HCT116 (cell line): ENCODE measurements around the gene TRIM24. TPM values are rescaled to one million over a fixed set of nuclear protein-coding genes. Genes with fewer than 3 reads are reported as not detected.

Source experiments
- ATAC-seq: fragments of 200-7000 bp; cut with Tn5 transposase; 2 replicates; pipeline ENCODE4 v1.9.1; 2020; ENCODE audit warnings: mild to moderate bottlenecking, moderate library complexity
- BruUV-seq: library from RNA; stranded (reverse); fragments of 400-500 nt; replicated peaks from 2 replicates; lab custom pipeline; 2021; lab: Mats Ljungman, UMichigan
- CTCF ChIA-PET: fragments of 300-600 bp; sonication (Branson Sonifier 250); formaldehyde crosslinking; loops from one replicate; lab custom pipeline; 2021; ENCODE audit warnings: antibody characterized with exemption; lab: Charles Lee
- POLR2A ChIA-PET: fragments of 300-600, 350-600 bp; sonication (Branson Sonifier 250); formaldehyde crosslinking; loops from one replicate; lab custom pipeline; 2021; ENCODE audit warnings: antibody characterized with exemption; lab: Charles Lee
- RAD21 ChIA-PET, 2 experiments: fragments of 300-600 bp; sonication (Branson Sonifier 250); formaldehyde crosslinking; loops; one replicate each; lab custom pipeline; 2023; ENCODE audit warnings: low total read pairs in 2 of 2; ENCODE audit not compliant: uncharacterized antibody in 2 of 2, unreplicated experiment in 2 of 2, low non-redundant PET in 1 of 2; lab: Charles Lee
- DNase-seq: peaks from one replicate; pipeline ENCODE4 v3.0.0-alpha.2; 2010; ENCODE audit warnings: low read depth, low spot score
- H2AFZ ChIP-seq: fragments of 200-600 bp; shearing (Covaris generic), sonication (generic); 2 replicates; pipeline ENCODE4 v1.6.1; 2017; ENCODE audit warnings: low read depth, mixed run types, mixed read lengths, antibody characterized with exemption, low read length; ENCODE audit not compliant: poor library complexity, severe bottlenecking
- H3K27ac ChIP-seq: 2 replicates; pipeline ENCODE4 v1.5.1; 2012; ENCODE audit warnings: low read depth, low read length
- H3K27me3 ChIP-seq: fragments of 200-600 bp; sonication (generic); 2 replicates; pipeline ENCODE4 v1.6.1; 2016; ENCODE audit warnings: mixed run types, low read length, mixed read lengths; ENCODE audit not compliant: insufficient read depth
- H3K36me3 ChIP-seq, 2 experiments: fragments of 200-500 bp in 1 of 2; fragments of 200-600 bp in 1 of 2; sonication (Bioruptor generic) in 1 of 2; sonication (generic) in 1 of 2; 2 replicates each; pipeline versions ENCODE4 v1.5.1 to v1.6.1; 2014 to 2016; ENCODE audit warnings: low read length in 2 of 2, inconsistent platforms in 1 of 2, mixed read lengths in 1 of 2, mixed run types in 1 of 2; ENCODE audit not compliant: insufficient read depth in 2 of 2, control insufficient read depth in 1 of 2
- H3K4me1 ChIP-seq, 2 experiments: fragments of 200-600 bp in 1 of 2; sonication (generic) in 1 of 2; 2 replicates each; pipeline versions ENCODE4 v1.5.1 to v1.6.1; 2012 to 2017; ENCODE audit warnings: low read length in 2 of 2, inconsistent platforms in 1 of 2, mild to moderate bottlenecking in 1 of 2, mixed read lengths in 1 of 2, mixed run types in 1 of 2, moderate library complexity in 1 of 2; ENCODE audit not compliant: insufficient read depth in 2 of 2, control insufficient read depth in 1 of 2
- H3K4me2 ChIP-seq: fragments of 200-600 bp; sonication (generic); 2 replicates; pipeline ENCODE4 v1.6.1; 2017; ENCODE audit warnings: mixed run types, low read length, mixed read lengths
- H3K4me3 ChIP-seq, 2 experiments: fragments of 200-600 bp in 1 of 2; sonication (generic) in 1 of 2; replicated peaks in 1 of 2; 2 replicates each; pipeline ENCODE4 v1.5.1; 2011 to 2016; ENCODE audit warnings: low read length in 2 of 2, control low read depth in 1 of 2, low read depth in 1 of 2, mild to moderate bottlenecking in 1 of 2, mixed read lengths in 1 of 2, mixed run types in 1 of 2
- H3K79me2 ChIP-seq: fragments of 200-600 bp; sonication (generic); 2 replicates; pipeline ENCODE4 v1.6.1; 2017; ENCODE audit warnings: mild to moderate bottlenecking, mixed run types, low read length, moderate library complexity, mixed read lengths; ENCODE audit not compliant: insufficient read depth
- H3K9ac ChIP-seq: fragments of 200-600 bp; sonication (generic); 2 replicates; pipeline ENCODE4 v1.6.1; 2016; ENCODE audit warnings: low read length, mixed read lengths
- H3K9me2 ChIP-seq: fragments of 200-600 bp; sonication (generic), shearing (Covaris generic); 2 replicates; pipeline ENCODE4 v1.6.1; 2017; ENCODE audit warnings: mixed run types, mild to moderate bottlenecking, moderate library complexity; ENCODE audit not compliant: insufficient read depth
- H3K9me3 ChIP-seq, 2 experiments: fragments of 200-500 bp in 1 of 2; fragments of 200-600 bp in 1 of 2; sonication (Bioruptor generic) in 1 of 2; sonication (generic) in 1 of 2; 2 replicates each; pipeline ENCODE4 v1.6.1; 2014 to 2017; ENCODE audit warnings: low read length in 2 of 2, mixed read lengths in 2 of 2, inconsistent platforms in 1 of 2, low read depth in 1 of 2, mild to moderate bottlenecking in 1 of 2, mixed run types in 1 of 2, moderate library complexity in 1 of 2; ENCODE audit not compliant: control insufficient read depth in 1 of 2, insufficient read depth in 1 of 2
- H4K20me1 ChIP-seq: fragments of 200-600 bp; sonication (generic), shearing (Covaris generic); 2 replicates; pipeline ENCODE4 v1.6.1; 2017; ENCODE audit warnings: mixed run types, mild to moderate bottlenecking, moderate library complexity; ENCODE audit not compliant: insufficient read depth
- CBX3 ChIP-seq: IDR thresholded peaks from 2 replicates; pipeline ENCODE4 v1.6.1; 2012; ENCODE audit warnings: low read depth
- CEBPB ChIP-seq: IDR thresholded peaks from 2 replicates; pipeline ENCODE4 v1.6.1; 2012; ENCODE audit warnings: low read depth
- ELF1 ChIP-seq: IDR thresholded peaks from 2 replicates; pipeline ENCODE4 v1.6.1; 2012; ENCODE audit warnings: low read depth, borderline replicate concordance
- EZH2 ChIP-seq: fragments of 200-600 bp; sonication (generic); IDR thresholded peaks from 2 replicates; pipeline ENCODE4 v1.6.1; 2017; ENCODE audit warnings: antibody characterized with exemption, mixed run types
- FOSL1 ChIP-seq: IDR thresholded peaks from 2 replicates; pipeline ENCODE4 v1.6.1; 2012; ENCODE audit warnings: low read depth
- JUND ChIP-seq: IDR thresholded peaks from 2 replicates; pipeline ENCODE4 v1.6.1; 2012
- POLR2A ChIP-seq: IDR thresholded peaks from 2 replicates; pipeline ENCODE4 v1.7.0; 2011; ENCODE audit warnings: borderline replicate concordance; ENCODE audit not compliant: insufficient read depth, insufficient read length; ENCODE audit errors: extremely low read depth
- POLR2AphosphoS5 ChIP-seq: IDR thresholded peaks from 2 replicates; pipeline ENCODE4 v1.6.1; 2011; ENCODE audit warnings: mild to moderate bottlenecking, low read depth, low read length, moderate library complexity
- SIN3A ChIP-seq: IDR thresholded peaks from 2 replicates; pipeline ENCODE4 v1.6.1; 2012; ENCODE audit warnings: low read depth
- TCF7L2 ChIP-seq: IDR thresholded peaks from 2 replicates; pipeline ENCODE4 v1.7.0; 2011; ENCODE audit warnings: borderline replicate concordance, inconsistent platforms; ENCODE audit not compliant: insufficient read depth, insufficient read length; ENCODE audit errors: extremely low read depth
- ZFX ChIP-seq: fragments of 450-650 bp; IDR thresholded peaks from 2 replicates; pipeline ENCODE4 v1.6.1; 2017
- ZNF274 ChIP-seq: fragments of 200-500 bp; sonication (Bioruptor generic); IDR thresholded peaks from 2 replicates; pipeline ENCODE4 v1.6.1; 2014; ENCODE audit warnings: mild to moderate bottlenecking, low read depth, low read length, inconsistent platforms
- intact Hi-C: fragments of 100-400 bp; cut with micrococcal nuclease; formaldehyde crosslinking; loops from 2 replicates; pipeline ENCODE4 v1.10.0; 2022
- total RNA-seq: library from RNA; stranded (reverse); gene quantifications from one replicate; pipeline ENCODE4 v1.2.1, GENCODE V29; 2021; ENCODE audit not compliant: unreplicated experiment
- TF ChIP-seq, protein P1 (sequence below): IDR thresholded peaks from 2 replicates; pipeline ENCODE4 v1.6.1; 2012
- TF ChIP-seq, protein P2 (sequence below): IDR thresholded peaks from 2 replicates; pipeline ENCODE4 v1.6.1; 2011; ENCODE audit warnings: mild to moderate bottlenecking, low read length, moderate library complexity; ENCODE audit not compliant: insufficient replicate concordance; ENCODE audit errors: extremely low read depth
- TF ChIP-seq, protein P3 (sequence below), 3 experiments: fragments of 200-600 bp in 1 of 3; sonication (generic) in 1 of 3; IDR thresholded peaks in 2 of 3; conservative IDR thresholded peaks in 1 of 3; 2 replicates each; pipeline ENCODE4 v1.5.1; 2012 to 2017; ENCODE audit warnings: low read depth in 2 of 3, low read length in 2 of 3, antibody characterized with exemption in 1 of 3, borderline replicate concordance in 1 of 3, control low read depth in 1 of 3, mild to moderate bottlenecking in 1 of 3, mixed read lengths in 1 of 3, mixed run types in 1 of 3, moderate library complexity in 1 of 3; ENCODE audit not compliant: insufficient read depth in 1 of 3

The TRIM24 gene
- total RNA-seq, 1 experiment from 2014 or later, result 12.8 TPM

DNA sequence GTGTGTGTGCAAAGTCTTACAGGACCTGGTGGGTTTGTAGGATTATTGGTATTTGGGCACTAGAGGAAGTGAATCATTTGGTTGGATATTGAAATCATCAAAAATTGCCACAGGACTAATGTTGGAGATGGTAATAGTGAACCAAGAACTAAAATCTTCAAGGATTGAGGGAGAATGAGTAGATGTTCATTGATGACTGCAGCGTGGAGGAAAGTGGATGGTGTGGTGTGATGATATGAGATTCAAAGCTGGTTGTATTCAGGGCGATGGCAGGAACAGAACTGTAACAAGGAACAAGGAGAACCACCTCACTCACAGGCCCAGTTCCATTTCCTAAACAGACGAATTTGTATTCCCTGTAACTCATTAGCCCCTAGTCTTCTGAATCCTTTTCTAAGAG is 90.3 kb downstream of the TRIM24 start:
- Histone ChIP-seq H4K20me1 (no peaks in the 10 kb centered on the region), H3K9ac (no peak overlapping the region), H3K4me2 (no peak overlapping the region), H3K4me1 (no peaks in the 10 kb centered on the region), H3K27me3 (no peaks in the 10 kb centered on the region), H3K9me3 (no peaks in the 10 kb centered on the region), H3K79me2 (no peaks in the 10 kb centered on the region), H3K27ac (no peak overlapping the region), H3K36me3 (peaks cover 0 to 8% of the 10 kb centered on the region in 2 experiments; a peak in 1 of 4 replicates), H3K4me3 (no peak overlapping the region), H3K9me2 (no peaks in the 10 kb centered on the region), H2AFZ (no peak overlapping the region)
- ChIA-PET POLR2A (no interaction called here), RAD21 (no interaction called here), CTCF (no interaction called here)
- no TSS peak for BruUV-seq
- ATAC-seq (no peak), DNase-seq (no peak)
- intact Hi-C loops, result no loop called here
- TF ChIP-seq POLR2A, result no peak
- no peak for TF ChIP-seq JUND
- TF ChIP-seq ELF1, result no peak
- no peak for TF ChIP-seq EZH2
- TF ChIP-seq, protein P1, sequence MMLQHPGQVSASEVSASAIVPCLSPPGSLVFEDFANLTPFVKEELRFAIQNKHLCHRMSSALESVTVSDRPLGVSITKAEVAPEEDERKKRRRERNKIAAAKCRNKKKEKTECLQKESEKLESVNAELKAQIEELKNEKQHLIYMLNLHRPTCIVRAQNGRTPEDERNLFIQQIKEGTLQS, result no peak
- no peak for TF ChIP-seq ZNF274
- TF ChIP-seq FOSL1, result no peak
- TF ChIP-seq POLR2AphosphoS5, result no peak
- TF ChIP-seq TCF7L2, result no peak
- no peak for TF ChIP-seq CBX3
- TF ChIP-seq CEBPB, result no peak
- no peak for TF ChIP-seq SIN3A
- TF ChIP-seq, protein P2, sequence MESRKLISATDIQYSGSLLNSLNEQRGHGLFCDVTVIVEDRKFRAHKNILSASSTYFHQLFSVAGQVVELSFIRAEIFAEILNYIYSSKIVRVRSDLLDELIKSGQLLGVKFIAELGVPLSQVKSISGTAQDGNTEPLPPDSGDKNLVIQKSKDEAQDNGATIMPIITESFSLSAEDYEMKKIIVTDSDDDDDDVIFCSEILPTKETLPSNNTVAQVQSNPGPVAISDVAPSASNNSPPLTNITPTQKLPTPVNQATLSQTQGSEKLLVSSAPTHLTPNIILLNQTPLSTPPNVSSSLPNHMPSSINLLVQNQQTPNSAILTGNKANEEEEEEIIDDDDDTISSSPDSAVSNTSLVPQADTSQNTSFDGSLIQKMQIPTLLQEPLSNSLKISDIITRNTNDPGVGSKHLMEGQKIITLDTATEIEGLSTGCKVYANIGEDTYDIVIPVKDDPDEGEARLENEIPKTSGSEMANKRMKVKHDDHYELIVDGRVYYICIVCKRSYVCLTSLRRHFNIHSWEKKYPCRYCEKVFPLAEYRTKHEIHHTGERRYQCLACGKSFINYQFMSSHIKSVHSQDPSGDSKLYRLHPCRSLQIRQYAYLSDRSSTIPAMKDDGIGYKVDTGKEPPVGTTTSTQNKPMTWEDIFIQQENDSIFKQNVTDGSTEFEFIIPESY, result no peak
- TF ChIP-seq, protein P3, sequence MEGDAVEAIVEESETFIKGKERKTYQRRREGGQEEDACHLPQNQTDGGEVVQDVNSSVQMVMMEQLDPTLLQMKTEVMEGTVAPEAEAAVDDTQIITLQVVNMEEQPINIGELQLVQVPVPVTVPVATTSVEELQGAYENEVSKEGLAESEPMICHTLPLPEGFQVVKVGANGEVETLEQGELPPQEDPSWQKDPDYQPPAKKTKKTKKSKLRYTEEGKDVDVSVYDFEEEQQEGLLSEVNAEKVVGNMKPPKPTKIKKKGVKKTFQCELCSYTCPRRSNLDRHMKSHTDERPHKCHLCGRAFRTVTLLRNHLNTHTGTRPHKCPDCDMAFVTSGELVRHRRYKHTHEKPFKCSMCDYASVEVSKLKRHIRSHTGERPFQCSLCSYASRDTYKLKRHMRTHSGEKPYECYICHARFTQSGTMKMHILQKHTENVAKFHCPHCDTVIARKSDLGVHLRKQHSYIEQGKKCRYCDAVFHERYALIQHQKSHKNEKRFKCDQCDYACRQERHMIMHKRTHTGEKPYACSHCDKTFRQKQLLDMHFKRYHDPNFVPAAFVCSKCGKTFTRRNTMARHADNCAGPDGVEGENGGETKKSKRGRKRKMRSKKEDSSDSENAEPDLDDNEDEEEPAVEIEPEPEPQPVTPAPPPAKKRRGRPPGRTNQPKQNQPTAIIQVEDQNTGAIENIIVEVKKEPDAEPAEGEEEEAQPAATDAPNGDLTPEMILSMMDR (IDR thresholded peaks at IDR 0.05 in 2 of 3, conservative IDR thresholded peaks at IDR 0.05 in 1 of 3; ENCODE audit: borderline replicate concordance in 1 of 3, insufficient read depth in 1 of 3, low read depth in 2 of 3, low read length in 2 of 3), result no peak
- no peak for TF ChIP-seq ZFX
